ENCODE measurements around the gene RNFT2. TPM values are rescaled to one million over a fixed set of nuclear protein-coding genes. Genes with fewer than 3 reads are reported as not detected.

Gene RNFT2
- total RNA-seq, 6 experiments from 2014 or later: 7.1 to 12.0 (median 11.2) TPM

GRCh38 chr12:116766746-116767145 lies 28.6 kb downstream of the RNFT2 start:
- DNase-seq: no peak
- H3K9me3 Mint-ChIP-seq: no peaks in the 10 kb centered on the region
- no peaks in the 10 kb centered on the region for H3K36me3 Mint-ChIP-seq (ENCODE audit: low read depth)
- peaks cover 4% of the 10 kb centered on the region for H3K4me1 Mint-ChIP-seq (ENCODE audit: low read depth)
- H3K27ac Mint-ChIP-seq: no peak overlapping the region
- no peak overlapping the region for H3K4me3 Mint-ChIP-seq
- H3K27me3 Mint-ChIP-seq (ENCODE audit: insufficient read depth): no peaks in the 10 kb centered on the region; the same call in none of the 2 replicates
- TF ChIP-seq CTCF (IDR thresholded peaks at IDR 0.05): no peak

GRCh38 chr12:116771651-116772050 lies 33.5 kb downstream of the RNFT2 start:
- H3K36me3 Mint-ChIP-seq (ENCODE audit: low read depth): no peaks in the 10 kb centered on the region
- H3K27me3 Mint-ChIP-seq (ENCODE audit: insufficient read depth): no peaks in the 10 kb centered on the region; the same call in 1 of the 2 replicates
- no peak overlapping the region for H3K27ac Mint-ChIP-seq
- no peak for TF ChIP-seq CTCF (IDR thresholded peaks at IDR 0.05)
- DNase-seq: no peak
- H3K4me1 Mint-ChIP-seq (ENCODE audit: low read depth): peaks cover 7% of the 10 kb centered on the region
- no peak overlapping the region for H3K4me3 Mint-ChIP-seq
- no peaks in the 10 kb centered on the region for H3K9me3 Mint-ChIP-seq

- Mint-ChIP-seq H3K27ac (no peak overlapping the region), H3K27me3 (ENCODE audit: insufficient read depth) (peaks cover 2% of the 10 kb centered on the region), H3K9me3 (no peaks in the 10 kb centered on the region), H3K4me3 (no peak overlapping the region), H3K36me3 (ENCODE audit: low read depth) (no peaks in the 10 kb centered on the region), H3K4me1 (ENCODE audit: low read depth) (peaks cover 7% of the 10 kb centered on the region)
- DNase-seq: peak; percentile 59
- peak; percentile 60 for TF ChIP-seq CTCF (IDR thresholded peaks at IDR 0.05)
These were observed 35.2 kb downstream of the RNFT2 start for GRCh38 chr12:116773276-116773731.

- no peaks in the 10 kb centered on the region for H3K36me3 Mint-ChIP-seq (ENCODE audit: low read depth)
- no peak for TF ChIP-seq CTCF (IDR thresholded peaks at IDR 0.05)
These were observed 35.9 kb downstream of the RNFT2 start for GRCh38 chr12:116774020-116774419.

GRCh38 chr12:116777245-116777644 lies 39.1 kb downstream of the RNFT2 start:
- H3K27ac Mint-ChIP-seq: no peak overlapping the region
- DNase-seq: no peak
- no peaks in the 10 kb centered on the region for H3K9me3 Mint-ChIP-seq
- no peak overlapping the region for H3K4me3 Mint-ChIP-seq
- H3K4me1 Mint-ChIP-seq (ENCODE audit: low read depth): no peaks in the 10 kb centered on the region
- no peak for TF ChIP-seq CTCF (IDR thresholded peaks at IDR 0.05)
- peaks cover 2% of the 10 kb centered on the region; the same call in 1 of the 2 replicates for H3K27me3 Mint-ChIP-seq (ENCODE audit: insufficient read depth)
- no peaks in the 10 kb centered on the region for H3K36me3 Mint-ChIP-seq (ENCODE audit: low read depth)

More at GRCh38 chr12:116774020-116774419, 35.9 kb downstream of the RNFT2 start:
- Mint-ChIP-seq H3K4me3 (no peak overlapping the region), H3K9me3 (no peaks in the 10 kb centered on the region), H3K27me3 (ENCODE audit: insufficient read depth) (peaks cover 2% of the 10 kb centered on the region), H3K27ac (no peak overlapping the region), H3K4me1 (ENCODE audit: low read depth) (peaks cover 7% of the 10 kb centered on the region)
- no peak for DNase-seq

GRCh38 chr12:116779597-116779996 lies 41.5 kb downstream of the RNFT2 start:
- no peak overlapping the region for H3K4me3 Mint-ChIP-seq
- no peak for TF ChIP-seq CTCF (IDR thresholded peaks at IDR 0.05)
- H3K27ac Mint-ChIP-seq: no peak overlapping the region

More at GRCh38 chr12:116779597-116779996, 41.5 kb downstream of the RNFT2 start:
- H3K36me3 Mint-ChIP-seq (ENCODE audit: low read depth): peaks cover 2% of the 10 kb centered on the region; the same call in 1 of the 2 replicates
- no peaks in the 10 kb centered on the region for H3K9me3 Mint-ChIP-seq
- DNase-seq: no peak
- no peaks in the 10 kb centered on the region for H3K4me1 Mint-ChIP-seq (ENCODE audit: low read depth)
- peaks cover 2% of the 10 kb centered on the region; the same call in 1 of the 2 replicates for H3K27me3 Mint-ChIP-seq (ENCODE audit: insufficient read depth)

All from HFFc6 (cell line).